HepG2 (cell line): Measurements from ENCODE around the gene FAM219B. TPM values are rescaled to one million over a fixed set of nuclear protein-coding genes. Genes with fewer than 3 reads are reported as not detected.

ENCODE experiments used
- ATAC-seq: fragments of 200-7000 bp; cut with Tn5 transposase; 3 replicates; pipeline ENCODE4 v1.9.1; 2020; ENCODE audit warnings: mild to moderate bottlenecking, moderate library complexity
- BruUV-seq: library from RNA; stranded (reverse); fragments of 400-500 nt; replicated peaks from 2 replicates; lab custom pipeline; 2021; lab: Mats Ljungman, UMichigan
- CTCF ChIA-PET: fragments of 300-600 bp; formaldehyde crosslinking; extraction: SDS; loops from one replicate; lab custom pipeline; 2021; ENCODE audit warnings: low total read pairs, inconsistent platforms, low intra/inter-chr PET ratio; lab: Yijun Ruan, JAX
- POLR2A ChIA-PET: fragments of 350-600 bp; sonication (Branson Sonifier 250); formaldehyde crosslinking; loops from one replicate; lab custom pipeline; 2020; ENCODE audit warnings: antibody characterized with exemption, inconsistent platforms; lab: Yijun Ruan, JAX
- DNase-seq: peaks from one replicate; pipeline ENCODE4 v3.0.0-alpha.2; 2015; ENCODE audit warnings: low spot score
- FAIRE-seq: peaks from 3 replicates; lab custom pipeline; 2011; peaks lifted over from hg19 to GRCh38; lab: Jason Lieb, UNC
- H2AFZ ChIP-seq: one replicate; pipeline ENCODE4 v1.6.1; 2011; ENCODE audit warnings: low read length, inconsistent platforms
- H3K27ac ChIP-seq: fragments of 300-600 bp; 3 replicates; pipeline ENCODE4 v1.8.0; 2011; ENCODE audit warnings: mixed run types, mild to moderate bottlenecking, mixed read lengths, low read length, inconsistent platforms; ENCODE audit not compliant: insufficient read depth; ENCODE audit errors: extremely low read length
- H3K27me3 ChIP-seq, 2 experiments: fragments of 200-600 bp in 1 of 2; 2 replicates in 1 of 2; 3 replicates in 1 of 2; pipeline versions ENCODE4 v1.6.0 to v1.8.0; 2011; ENCODE audit warnings: low read length in 2 of 2, mild to moderate bottlenecking in 2 of 2, moderate library complexity in 2 of 2, inconsistent platforms in 1 of 2; ENCODE audit not compliant: insufficient read depth in 2 of 2, control insufficient read depth in 1 of 2
- H3K36me3 ChIP-seq, 2 experiments: fragments of 200-600 bp in 1 of 2; replicated peaks in 1 of 2; 2 replicates in 1 of 2; 3 replicates in 1 of 2; pipeline versions ENCODE4 v1.5.1 to v1.8.0; 2011; ENCODE audit warnings: low read length in 2 of 2, inconsistent platforms in 1 of 2; ENCODE audit not compliant: insufficient read depth in 2 of 2, control insufficient read depth in 1 of 2
- H3K4me1 ChIP-seq: 2 replicates; pipeline ENCODE4 v1.5.1; 2012; ENCODE audit warnings: low read length, inconsistent platforms; ENCODE audit not compliant: insufficient read depth
- H3K4me2 ChIP-seq: 2 replicates; pipeline ENCODE4 v1.6.0; 2011; ENCODE audit warnings: low read depth, low read length, inconsistent platforms
- H3K4me3 ChIP-seq, 3 experiments: fragments of 200-600 bp in 1 of 3; sonication (generic), shearing (Covaris generic) in 1 of 3; replicated peaks in 1 of 3; 2 replicates each; pipeline ENCODE4 v1.5.1; 2011 to 2016; ENCODE audit warnings: low read length in 3 of 3, inconsistent platforms in 2 of 3, low read depth in 2 of 3, mild to moderate bottlenecking in 2 of 3, control low read depth in 1 of 3, mixed read lengths in 1 of 3; ENCODE audit not compliant: insufficient read depth in 1 of 3
- H3K79me2 ChIP-seq: one replicate; pipeline ENCODE4 v1.6.1; 2011; ENCODE audit warnings: low read length, inconsistent platforms; ENCODE audit not compliant: insufficient read depth
- H3K9ac ChIP-seq: 2 replicates; pipeline ENCODE4 v1.6.0; 2011; ENCODE audit warnings: mild to moderate bottlenecking, low read depth, low read length, inconsistent platforms; ENCODE audit not compliant: insufficient read depth
- H3K9me3 ChIP-seq: 2 replicates; pipeline ENCODE4 v1.5.1; 2012; ENCODE audit warnings: mild to moderate bottlenecking, low read length
- H4K20me1 ChIP-seq: 2 replicates; pipeline ENCODE4 v1.6.0; 2011; ENCODE audit warnings: inconsistent platforms, mild to moderate bottlenecking, low read length, moderate library complexity; ENCODE audit not compliant: insufficient read depth
- BRD4 ChIP-seq: sonication (generic); formaldehyde crosslinking; IDR thresholded peaks from 2 replicates; pipeline ENCODE4 v1.4.0; 2020; ENCODE audit warnings: missing genetic modification reagents
- CBX5 ChIP-seq: sonication (generic); formaldehyde crosslinking; IDR thresholded peaks from 2 replicates; pipeline ENCODE4 v1.4.0; 2020; ENCODE audit warnings: missing genetic modification reagents, borderline replicate concordance
- CC2D1A ChIP-seq: sonication (generic); formaldehyde crosslinking; IDR thresholded peaks from 2 replicates; pipeline ENCODE4 v1.8.1; 2023; ENCODE audit warnings: mild to moderate bottlenecking, missing genetic modification reagents
- FOXP1 ChIP-seq, 2 experiments: fragments of 450-650 bp in 1 of 2; IDR thresholded peaks; 2 replicates each; pipeline ENCODE4 v1.6.1; 2017 to 2018; ENCODE audit warnings: antibody characterized with exemption in 1 of 2
- HMGA1 ChIP-seq: sonication (generic); formaldehyde crosslinking; conservative IDR thresholded peaks from 2 replicates; pipeline ENCODE4 v1.4.0; 2020; ENCODE audit warnings: missing genetic modification reagents
- PCBP1 ChIP-seq: fragments of 200-400 bp; formaldehyde crosslinking; IDR thresholded peaks from 2 replicates; pipeline ENCODE4 v1.6.1; 2017; ENCODE audit warnings: mild to moderate bottlenecking, low read depth, low read length, borderline replicate concordance
- RBFOX2 ChIP-seq: fragments of 200-400 bp; formaldehyde crosslinking; IDR thresholded peaks from 2 replicates; pipeline ENCODE4 v1.6.1; 2017; ENCODE audit warnings: low read depth, mild to moderate bottlenecking, low read length
- SKI ChIP-seq: fragments of 450-650 bp; IDR thresholded peaks from one replicate; pipeline ENCODE4 v1.6.1; 2018; ENCODE audit warnings: mild to moderate bottlenecking; ENCODE audit not compliant: partially characterized antibody
- SOX6 ChIP-seq, 2 experiments: fragments of 450-650 bp in 1 of 2; sonication (generic) in 1 of 2; formaldehyde crosslinking in 1 of 2; IDR thresholded peaks; 2 replicates each; pipeline versions ENCODE4 v1.4.0 to v1.6.1; 2017 to 2020; ENCODE audit warnings: antibody characterized with exemption in 1 of 2, mild to moderate bottlenecking in 1 of 2, missing genetic modification reagents in 1 of 2
- TBX3 ChIP-seq: fragments of 450-650 bp; IDR thresholded peaks from 2 replicates; pipeline ENCODE4 v1.6.1; 2017; ENCODE audit warnings: antibody characterized with exemption, mild to moderate bottlenecking, inconsistent platforms, borderline replicate concordance
- ZEB1 ChIP-seq: IDR thresholded peaks from 2 replicates; pipeline ENCODE4 v1.6.1; 2012; ENCODE audit warnings: mild to moderate bottlenecking, low read depth, inconsistent platforms; ENCODE audit not compliant: insufficient replicate concordance
- ZNF180 ChIP-seq: sonication (generic); formaldehyde crosslinking; IDR thresholded peaks from 2 replicates; pipeline ENCODE4 v1.4.0; 2020; ENCODE audit warnings: low read depth, missing genetic modification reagents, borderline replicate concordance
- ZNF746 ChIP-seq: sonication (generic); formaldehyde crosslinking; IDR thresholded peaks from 2 replicates; pipeline ENCODE4 v1.8.0; 2022; ENCODE audit warnings: mild to moderate bottlenecking, missing genetic modification reagents
- WGBS: methylation state at CpG from one replicate; pipeline ENCODE4 v1.1.6; 2017; ENCODE audit warnings: low lambda C conversion rate; 5-methylcytosine and 5-hydroxymethylcytosine counted together
- in situ Hi-C: cut with HindIII; loops from 2 replicates; pipeline ENCODE4 v1.10.0; 2017; ENCODE audit warnings: low pct_unique_long_range_greater_than_20kb; ENCODE audit not compliant: extremely low pct_ligation_motif_present
- intact Hi-C: fragments of 100-400 bp; cut with micrococcal nuclease; formaldehyde crosslinking; loops from one replicate; pipeline ENCODE4 v1.10.0; 2022; ENCODE audit not compliant: unreplicated experiment
- polyA plus RNA-seq, 8 experiments: library from polyadenylated mRNA; depleted of rRNA in 3 of 8; stranded (reverse) in 7 of 8; unstranded in 1 of 8; fragments of >200 nt; fragmentation: Illumina TruSeq in 4 of 8; extraction: Trizol in 4 of 8; gene quantifications; 2 replicates each; pipeline versions ENCODE4 v1.2.1 to v1.2.3, GENCODE V29; 2011 to 2016; ENCODE audit warnings: low read depth in 4 of 8, missing spikeins in 1 of 8, mixed read lengths in 1 of 8; ENCODE audit not compliant: insufficient read depth in 1 of 8
- total RNA-seq, 5 experiments: library from RNA; depleted of rRNA; stranded (reverse); fragments of >200 nt; fragmentation: Illumina TruSeq; extraction: Trizol; gene quantifications; 2 replicates each; pipeline ENCODE4 v1.2.3, GENCODE V29; 2016; ENCODE audit warnings: low read depth in 1 of 5
- TF ChIP-seq, protein P1 (sequence below): sonication (generic); formaldehyde crosslinking; IDR thresholded peaks from 2 replicates; pipeline ENCODE4 v1.5.0; 2020; ENCODE audit warnings: mild to moderate bottlenecking, missing genetic modification reagents, borderline replicate concordance

FAM219B gene
- total and polyA plus RNA-seq, 2 of the 13 experiments (the other 11 are each of a cell fraction or from before 2014, with no cell fraction given): 36.6 to 50.2 TPM

GRCh38 chr15:74868059-74868458 lies 38.6 kb downstream of the FAM219B start:
- peaks cover 82% of the 10 kb centered on the region for H3K4me1 ChIP-seq
- no peak overlapping the region for H3K9ac ChIP-seq
- no peak for DNase-seq

GRCh38 chr15:74867466-74868038 lies 39.1 kb downstream of the FAM219B start:
- Histone ChIP-seq H4K20me1 (peaks cover 20% of the 10 kb centered on the region), H3K4me2 (peak overlapping the region; percentile 28; the same call in 1 of the 2 replicates), H3K27ac (peak overlapping the region; percentile 20)
- TF ChIP-seq CBX5: no peak
- no peak for TF ChIP-seq FOXP1 (IDR thresholded peaks at IDR 0.05)
- TF ChIP-seq FOXP1 (CRISPR knock-in tag; IDR thresholded peaks at IDR 0.05): no peak
- TF ChIP-seq HMGA1 (CRISPR knock-in tag): no peak
- no peak for TF ChIP-seq TBX3
- TF ChIP-seq SOX6 (IDR thresholded peaks at IDR 0.05): no peak
- TF ChIP-seq SOX6 (CRISPR knock-in tag; IDR thresholded peaks at IDR 0.05): no peak
- no peak for TF ChIP-seq CC2D1A (CRISPR knock-in tag)
- no peak for TF ChIP-seq ZNF746 (CRISPR knock-in tag)
- TF ChIP-seq PCBP1: no peak
- TF ChIP-seq BRD4 (CRISPR knock-in tag): no peak
- TF ChIP-seq ZEB1: no peak
- TF ChIP-seq ZNF180 (CRISPR knock-in tag): no peak
- TF ChIP-seq, protein P1, sequence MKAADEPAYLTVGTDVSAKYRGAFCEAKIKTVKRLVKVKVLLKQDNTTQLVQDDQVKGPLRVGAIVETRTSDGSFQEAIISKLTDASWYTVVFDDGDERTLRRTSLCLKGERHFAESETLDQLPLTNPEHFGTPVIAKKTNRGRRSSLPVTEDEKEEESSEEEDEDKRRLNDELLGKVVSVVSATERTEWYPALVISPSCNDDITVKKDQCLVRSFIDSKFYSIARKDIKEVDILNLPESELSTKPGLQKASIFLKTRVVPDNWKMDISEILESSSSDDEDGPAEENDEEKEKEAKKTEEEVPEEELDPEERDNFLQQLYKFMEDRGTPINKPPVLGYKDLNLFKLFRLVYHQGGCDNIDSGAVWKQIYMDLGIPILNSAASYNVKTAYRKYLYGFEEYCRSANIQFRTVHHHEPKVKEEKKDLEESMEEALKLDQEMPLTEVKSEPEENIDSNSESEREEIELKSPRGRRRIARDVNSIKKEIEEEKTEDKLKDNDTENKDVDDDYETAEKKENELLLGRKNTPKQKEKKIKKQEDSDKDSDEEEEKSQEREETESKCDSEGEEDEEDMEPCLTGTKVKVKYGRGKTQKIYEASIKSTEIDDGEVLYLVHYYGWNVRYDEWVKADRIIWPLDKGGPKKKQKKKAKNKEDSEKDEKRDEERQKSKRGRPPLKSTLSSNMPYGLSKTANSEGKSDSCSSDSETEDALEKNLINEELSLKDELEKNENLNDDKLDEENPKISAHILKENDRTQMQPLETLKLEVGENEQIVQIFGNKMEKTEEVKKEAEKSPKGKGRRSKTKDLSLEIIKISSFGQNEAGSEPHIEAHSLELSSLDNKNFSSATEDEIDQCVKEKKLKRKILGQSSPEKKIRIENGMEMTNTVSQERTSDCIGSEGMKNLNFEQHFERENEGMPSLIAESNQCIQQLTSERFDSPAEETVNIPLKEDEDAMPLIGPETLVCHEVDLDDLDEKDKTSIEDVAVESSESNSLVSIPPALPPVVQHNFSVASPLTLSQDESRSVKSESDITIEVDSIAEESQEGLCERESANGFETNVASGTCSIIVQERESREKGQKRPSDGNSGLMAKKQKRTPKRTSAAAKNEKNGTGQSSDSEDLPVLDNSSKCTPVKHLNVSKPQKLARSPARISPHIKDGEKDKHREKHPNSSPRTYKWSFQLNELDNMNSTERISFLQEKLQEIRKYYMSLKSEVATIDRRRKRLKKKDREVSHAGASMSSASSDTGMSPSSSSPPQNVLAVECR (CRISPR knock-in tag): no peak; the same call in 1 of the 2 replicates

More at GRCh38 chr15:74868059-74868458, 38.6 kb downstream of the FAM219B start:
- no peak overlapping the region for H2AFZ ChIP-seq
- H3K9me3 ChIP-seq: no peaks in the 10 kb centered on the region
- POLR2A ChIA-PET: interaction anchor here (0.9 to 1.5 kb wide), 2 partner anchors 21 to 34 kb away, joined by 4 read pairs; partner anchors contain the start of gene MPI
- no TSS peak for BruUV-seq
- peaks cover 73% of the 10 kb centered on the region for H3K79me2 ChIP-seq
- WGBS: 89% methylated on average over 6 of the region's 6 CpGs
- CTCF ChIA-PET: no interaction called here
- TF ChIP-seq RBFOX2: 0 out of 2 replicates have a peak, but pooled peaks have one; percentile 21
- no peak for TF ChIP-seq SKI
- H3K4me2 ChIP-seq: no peak overlapping the region
- in situ Hi-C loops: no loop called here
- no peak overlapping the region for H3K4me3 ChIP-seq
- FAIRE-seq: no peak
- peaks cover 0 to 2% of the 10 kb centered on the region in 2 experiments; a peak in 4 of 5 replicates for H3K36me3 ChIP-seq
- intact Hi-C loops: no loop called here
- H3K27ac ChIP-seq: peak overlapping the region; percentile 20
- peaks cover 0 to 2% of the 10 kb centered on the region in 2 experiments; a peak in 1 of 5 replicates for H3K27me3 ChIP-seq
- no peak for ATAC-seq
- peaks cover 22% of the 10 kb centered on the region for H4K20me1 ChIP-seq

More at GRCh38 chr15:74867466-74868038, 39.1 kb downstream of the FAM219B start:
- Histone ChIP-seq H3K9ac (no peak overlapping the region), H3K4me1 (peaks cover 82% of the 10 kb centered on the region), H3K79me2 (peaks cover 72% of the 10 kb centered on the region), H3K9me3 (no peaks in the 10 kb centered on the region), H2AFZ (no peak overlapping the region), H3K36me3 (peaks cover 0 to 2% of the 10 kb centered on the region in 2 experiments; a peak in 4 of 5 replicates), H3K4me3 (no peak overlapping the region; a peak in 1 of 6 replicates), H3K27me3 (no peaks in the 10 kb centered on the region; a peak in 1 of 5 replicates)
- WGBS: 76% methylated on average over 1 of the region's 1 CpG
- FAIRE-seq: no peak
- intact Hi-C loops (no loop called here), in situ Hi-C loops (no loop called here)
- no TSS peak for BruUV-seq
- ChIA-PET CTCF (no interaction called here), POLR2A (interaction anchor here (1.5 kb wide), 1 partner anchor 22 kb away, joined by 4 read pairs; the partner anchor contains the start of gene MPI)
- no peak for DNase-seq
- peak; percentile 22; the same call in 2 of the 3 replicates for ATAC-seq
